Endothelial cell of umbilical vein (primary cell): ENCODE measurements around the gene ELL2. TPM values are rescaled to one million over a fixed set of nuclear protein-coding genes. Genes with fewer than 3 reads are reported as not detected.

ENCODE experiments used
- BruUV-seq: library from RNA; stranded (reverse); fragments of 400-500 nt; replicated peaks from 2 replicates; lab custom pipeline; 2021; lab: Mats Ljungman, UMichigan
- CTCF ChIA-PET: fragments of 300-600, 350-600 bp; sonication (Branson Sonifier 250); formaldehyde crosslinking; loops from one replicate; lab custom pipeline; 2021; ENCODE audit warnings: antibody characterized with exemption, inconsistent platforms; lab: Charles Lee
- POLR2A ChIA-PET: fragments of 300-600, 350-600 bp; sonication (Branson Sonifier 250); formaldehyde crosslinking; loops from one replicate; lab custom pipeline; 2021; ENCODE audit warnings: antibody characterized with exemption, inconsistent platforms; lab: Charles Lee
- DNase-seq: peaks from one replicate; pipeline ENCODE4 v3.0.0-alpha.2; 2011; ENCODE audit warnings: low read depth, low spot score
- FAIRE-seq: peaks from 2 replicates; lab custom pipeline; 2011; peaks lifted over from hg19 to GRCh38; lab: Jason Lieb, UNC
- H2AFZ ChIP-seq: 2 replicates; pipeline ENCODE4 v1.6.0; 2012; ENCODE audit warnings: low read depth, low read length, control low read depth, inconsistent platforms
- H3K27ac ChIP-seq: 2 replicates; pipeline ENCODE4 v1.5.1; 2011; ENCODE audit warnings: low read depth, mild to moderate bottlenecking, control low read depth, low read length, moderate library complexity; ENCODE audit not compliant: insufficient read depth
- H3K27me3 ChIP-seq, 2 experiments: 2 replicates each; pipeline versions ENCODE4 v1.6.0 to v1.6.1; 2011; ENCODE audit warnings: low read length in 2 of 2, mixed read lengths in 1 of 2; ENCODE audit not compliant: control insufficient read depth in 2 of 2, insufficient read depth in 2 of 2
- H3K36me3 ChIP-seq, 2 experiments: 2 replicates in 1 of 2; 3 replicates in 1 of 2; pipeline ENCODE4 v1.5.1; 2011; ENCODE audit warnings: low read length in 2 of 2, mild to moderate bottlenecking in 1 of 2, moderate library complexity in 1 of 2; ENCODE audit not compliant: control insufficient read depth in 2 of 2, insufficient read depth in 2 of 2; ENCODE audit errors: extremely low read depth in 1 of 2
- H3K4me1 ChIP-seq: 3 replicates; pipeline ENCODE4 v1.5.1; 2011; ENCODE audit warnings: mild to moderate bottlenecking, low read length; ENCODE audit not compliant: control insufficient read depth, insufficient read depth; ENCODE audit errors: extremely low read depth
- H3K4me2 ChIP-seq: 2 replicates; pipeline ENCODE4 v1.6.1; 2011; ENCODE audit warnings: low read length, control low read depth, mixed read lengths; ENCODE audit not compliant: insufficient read depth
- H3K4me3 ChIP-seq, 3 experiments: fragments of 200-600 bp in 1 of 3; sonication (generic), shearing (Covaris generic) in 1 of 3; replicated peaks in 1 of 3; 2 replicates each; pipeline ENCODE4 v1.5.1; 2011 to 2016; ENCODE audit warnings: control low read depth in 3 of 3, low read length in 3 of 3, mild to moderate bottlenecking in 2 of 3, inconsistent platforms in 1 of 3, low read depth in 1 of 3, moderate library complexity in 1 of 3; ENCODE audit not compliant: insufficient read depth in 1 of 3
- H3K79me2 ChIP-seq: 2 replicates; pipeline ENCODE4 v1.6.0; 2012; ENCODE audit warnings: low read length, inconsistent platforms; ENCODE audit not compliant: control insufficient read depth, insufficient read depth
- H3K9ac ChIP-seq: replicated peaks from 2 replicates; pipeline ENCODE3; 2011; ENCODE audit warnings: low read length, control low read depth; ENCODE audit not compliant: insufficient read depth; ENCODE audit errors: extremely low read depth
- H3K9me1 ChIP-seq: replicated peaks from 3 replicates; pipeline ENCODE4 v1.6.0; 2011; ENCODE audit warnings: mild to moderate bottlenecking, low read length; ENCODE audit not compliant: control insufficient read depth, insufficient read depth; ENCODE audit errors: extremely low read depth
- H3K9me3 ChIP-seq: replicated peaks from 2 replicates; pipeline ENCODE4 v1.5.1; 2012; ENCODE audit warnings: low read length, inconsistent platforms; ENCODE audit not compliant: control insufficient read depth, insufficient read depth
- H4K20me1 ChIP-seq: replicated peaks from 2 replicates; pipeline ENCODE3; 2011; ENCODE audit warnings: mild to moderate bottlenecking, low read length; ENCODE audit not compliant: control insufficient read depth, insufficient read depth; ENCODE audit errors: extremely low read depth
- CTCF ChIP-seq, 2 donors: IDR thresholded peaks; 1 replicate in 1 of 2; 2 replicates in 1 of 2; pipeline ENCODE4 v1.5.1; 2011; ENCODE audit warnings: low read length in 2 of 2, mild to moderate bottlenecking in 2 of 2, moderate library complexity in 2 of 2, control low read depth in 1 of 2, inconsistent platforms in 1 of 2, low read depth in 1 of 2; ENCODE audit not compliant: insufficient read depth in 1 of 2; ENCODE audit errors: extremely low read depth in 1 of 2
- EZH2 ChIP-seq: IDR thresholded peaks from 2 replicates; pipeline ENCODE4 v1.6.1; 2012; ENCODE audit warnings: borderline replicate concordance, low read depth, mild to moderate bottlenecking, moderate library complexity, low read length, inconsistent platforms; ENCODE audit not compliant: severe bottlenecking
- FOS ChIP-seq: IDR thresholded peaks from 2 replicates; pipeline ENCODE4 v1.6.1; 2011; ENCODE audit warnings: mild to moderate bottlenecking, low read length, moderate library complexity, borderline replicate concordance; ENCODE audit not compliant: insufficient read depth
- GATA2 ChIP-seq: IDR thresholded peaks from 2 replicates; pipeline ENCODE4 v1.7.0; 2011; ENCODE audit warnings: low read depth, mild to moderate bottlenecking, moderate library complexity, mixed read lengths, low read length; ENCODE audit not compliant: insufficient read length, insufficient read depth
- JUN ChIP-seq: IDR thresholded peaks from 2 replicates; pipeline ENCODE4 v1.6.1; 2011; ENCODE audit warnings: borderline replicate concordance, low read depth; ENCODE audit not compliant: insufficient read length, insufficient read depth
- MYC ChIP-seq: IDR thresholded peaks from one replicate; pipeline ENCODE4 v1.6.1; 2011; ENCODE audit warnings: mild to moderate bottlenecking, low read depth, low read length
- POLR2A ChIP-seq: IDR thresholded peaks from 2 replicates; pipeline ENCODE4 v1.6.1; 2012; ENCODE audit warnings: low read depth, mild to moderate bottlenecking, control low read depth, low read length
- POLR2AphosphoS5 ChIP-seq: IDR thresholded peaks from 2 replicates; pipeline ENCODE4 v1.6.1; 2012; ENCODE audit warnings: low read depth, mild to moderate bottlenecking, control low read depth, low read length, moderate library complexity; ENCODE audit not compliant: insufficient read depth
- dilution Hi-C: fragments of 300-500 bp; cut with MboI; formaldehyde crosslinking; loops from one replicate; pipeline ENCODE4 v1.15.0; 2019; ENCODE audit warnings: low sequenced_read_pairs; ENCODE audit not compliant: extremely low pct_ligation_motif_present
- intact Hi-C: fragments of 100-400 bp; cut with micrococcal nuclease; formaldehyde crosslinking; loops from one replicate; pipeline ENCODE4 v1.10.0; 2022
- polyA plus RNA-seq, 4 experiments: library from polyadenylated mRNA; depleted of rRNA in 3 of 4; stranded (reverse) in 3 of 4; unstranded in 1 of 4; fragments of >200 nt; gene quantifications; 2 replicates each; pipeline versions ENCODE4 v1.2.1 to v1.2.3, GENCODE V29; 2011 to 2012; ENCODE audit warnings: missing spikeins in 1 of 4
- total RNA-seq: library from RNA; stranded (reverse); gene quantifications from 2 replicates; pipeline ENCODE4 v1.2.3, GENCODE V29; 2021
- TF ChIP-seq, protein P1 (sequence below): IDR thresholded peaks from 2 replicates; pipeline ENCODE4 v1.6.1; 2011; ENCODE audit not compliant: insufficient read depth, insufficient read length

Gene ELL2
- total and polyA plus RNA-seq, 2 donors (not counting 3 experiments of a cell fraction or from before 2014, with no cell fraction given): 6.8 to 26.0 TPM

DNA sequence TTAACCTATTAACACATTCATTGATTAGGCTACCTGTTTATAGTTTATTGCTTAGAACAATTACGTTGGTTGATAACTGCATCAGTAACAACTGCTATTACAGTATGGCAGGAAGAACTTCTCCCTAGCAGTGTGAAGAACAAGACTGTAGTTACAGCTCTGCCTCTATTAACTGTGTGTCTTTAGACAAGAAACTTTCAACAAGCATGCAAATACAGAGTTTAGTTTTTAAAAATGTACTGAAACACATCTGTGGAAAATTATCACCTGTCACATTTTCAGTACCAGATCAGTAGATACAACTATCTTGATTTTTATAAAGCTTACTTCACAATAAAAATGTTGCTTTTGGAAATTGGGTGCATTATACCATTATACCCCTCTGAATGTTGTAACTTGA is 22.2 kb downstream of the ELL2 start:
- CTCF ChIA-PET: no interaction called here
- H3K36me3 ChIP-seq: no peaks in the 10 kb centered on the region
- H3K27me3 ChIP-seq: no peaks in the 10 kb centered on the region
- no peaks in the 10 kb centered on the region for H3K4me1 ChIP-seq
- TF ChIP-seq CTCF (IDR thresholded peaks at IDR 0.05; ENCODE audit: extremely low read depth in 1 of 2, insufficient read depth in 1 of 2, low read depth in 1 of 2, low read length in 2 of 2) (no peak), POLR2A (no peak), EZH2 (no peak), FOS (no peak), JUN (no peak), POLR2AphosphoS5 (no peak), GATA2 (no peak), MYC (no peak)
- TF ChIP-seq, protein P1, sequence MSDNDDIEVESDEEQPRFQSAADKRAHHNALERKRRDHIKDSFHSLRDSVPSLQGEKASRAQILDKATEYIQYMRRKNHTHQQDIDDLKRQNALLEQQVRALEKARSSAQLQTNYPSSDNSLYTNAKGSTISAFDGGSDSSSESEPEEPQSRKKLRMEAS: no peak
- no peak overlapping the region for H3K27ac ChIP-seq
- intact Hi-C loops (no loop called here), dilution Hi-C loops (no loop called here)
- POLR2A ChIA-PET: no interaction called here
- no peaks in the 10 kb centered on the region for H3K9me1 ChIP-seq
- BruUV-seq: no TSS peak
- H3K79me2 ChIP-seq: peaks cover 15% of the 10 kb centered on the region
- FAIRE-seq (no peak), DNase-seq (no peak)
- no peaks in the 10 kb centered on the region for H4K20me1 ChIP-seq
- no peak overlapping the region for H3K4me3 ChIP-seq
- H2AFZ ChIP-seq: no peak overlapping the region
- H3K9me3 ChIP-seq: no peaks in the 10 kb centered on the region
- H3K4me2 ChIP-seq: no peak overlapping the region
- no peak overlapping the region for H3K9ac ChIP-seq
